ENCODE data around the gene CTNNAL1. TPM values are rescaled to one million over a fixed set of nuclear protein-coding genes. Genes with fewer than 3 reads are reported as not detected.

CTNNAL1 gene
- total RNA-seq, 1 experiment from 2014 or later: 31.4 TPM

DNA sequence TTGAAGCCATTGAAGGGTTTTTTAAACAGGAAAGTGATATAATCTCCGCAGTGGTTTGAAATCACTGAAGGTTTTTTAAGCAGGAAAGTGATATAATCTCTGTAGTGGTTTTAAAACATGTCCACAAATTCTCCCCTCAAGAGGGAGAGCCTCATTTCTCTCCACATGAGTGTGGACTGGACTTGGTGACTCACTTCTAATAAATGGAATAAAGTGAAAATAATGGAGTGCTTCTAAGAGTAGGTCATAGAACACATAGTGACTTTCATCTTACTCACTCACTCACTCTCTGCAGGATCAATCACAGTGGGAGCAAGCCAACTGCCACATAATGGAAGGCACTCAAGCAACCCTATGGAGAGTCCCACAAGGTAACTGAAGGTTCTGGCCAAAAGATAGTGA is 12.0 kb downstream of the CTNNAL1 start:
- Histone ChIP-seq H3K79me2 (ENCODE audit: low read length) (peaks cover 94% of the 10 kb centered on the region), H3K9me2 (replicated peaks; ENCODE audit: insufficient read depth, low read length) (no peaks in the 10 kb centered on the region), H3K9ac (ENCODE audit: low read length) (no peak overlapping the region)

DNA sequence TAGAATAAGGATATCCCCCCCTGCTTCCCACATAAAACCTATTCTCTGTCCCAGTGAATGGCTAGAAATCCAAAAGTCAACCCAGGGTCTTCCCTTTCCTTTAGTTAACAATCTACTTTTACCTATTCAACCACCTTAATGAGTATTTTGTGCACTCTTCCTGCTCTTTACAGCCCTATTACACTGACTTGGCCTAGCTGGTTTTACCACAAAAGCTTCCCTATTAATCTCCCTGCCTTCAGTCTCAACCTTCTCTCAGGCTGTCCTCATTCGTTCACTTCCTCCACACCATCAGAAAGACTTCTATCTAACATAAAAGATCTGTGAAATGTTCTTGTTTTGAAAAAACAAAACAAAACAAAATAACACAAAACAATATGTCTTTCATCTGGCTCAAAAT is 16.2 kb downstream of the CTNNAL1 start:
- Histone ChIP-seq H3K36me3 (ENCODE audit: insufficient read depth, low read length) (peaks cover 6% of the 10 kb centered on the region; the same call in 1 of the 2 replicates), H3K9ac (ENCODE audit: low read length) (no peak overlapping the region), H3K27me3 (ENCODE audit: low read length) (no peaks in the 10 kb centered on the region), H3K4me3 (ENCODE audit: low read length) (no peak overlapping the region), H3K9me2 (replicated peaks; ENCODE audit: insufficient read depth, low read length) (no peaks in the 10 kb centered on the region), H3K4me1 (ENCODE audit: low read length) (peaks cover 5% of the 10 kb centered on the region), H3K79me2 (ENCODE audit: low read length) (peaks cover 95% of the 10 kb centered on the region), H3K4me2 (ENCODE audit: low read depth, low read length, poor library complexity, severe bottlenecking) (no peak overlapping the region), H2AFZ (ENCODE audit: low read length) (no peak overlapping the region), H3K9me3 (ENCODE audit: low read length) (no peaks in the 10 kb centered on the region), H4K20me1 (ENCODE audit: insufficient read depth, low read depth, low read length) (no peaks in the 10 kb centered on the region), H3K27ac (ENCODE audit: low read length) (no peak overlapping the region)
- no peak for DNase-seq

More for the DNA sequence above, 12.0 kb downstream of the CTNNAL1 start:
- H3K27ac ChIP-seq (ENCODE audit: low read length): no peak overlapping the region
- no peaks in the 10 kb centered on the region for H4K20me1 ChIP-seq (ENCODE audit: insufficient read depth, low read depth, low read length)
- no peak overlapping the region for H2AFZ ChIP-seq (ENCODE audit: low read length)
- H3K4me2 ChIP-seq (ENCODE audit: low read depth, low read length, poor library complexity, severe bottlenecking): no peak overlapping the region
- DNase-seq: no peak
- no peaks in the 10 kb centered on the region for H3K27me3 ChIP-seq (ENCODE audit: low read length)
- no peak overlapping the region for H3K4me3 ChIP-seq (ENCODE audit: low read length)
- no peaks in the 10 kb centered on the region for H3K9me3 ChIP-seq (ENCODE audit: low read length)
- peaks cover 6% of the 10 kb centered on the region; the same call in 1 of the 2 replicates for H3K36me3 ChIP-seq (ENCODE audit: insufficient read depth, low read length)
- H3K4me1 ChIP-seq (ENCODE audit: low read length): no peaks in the 10 kb centered on the region

DNA sequence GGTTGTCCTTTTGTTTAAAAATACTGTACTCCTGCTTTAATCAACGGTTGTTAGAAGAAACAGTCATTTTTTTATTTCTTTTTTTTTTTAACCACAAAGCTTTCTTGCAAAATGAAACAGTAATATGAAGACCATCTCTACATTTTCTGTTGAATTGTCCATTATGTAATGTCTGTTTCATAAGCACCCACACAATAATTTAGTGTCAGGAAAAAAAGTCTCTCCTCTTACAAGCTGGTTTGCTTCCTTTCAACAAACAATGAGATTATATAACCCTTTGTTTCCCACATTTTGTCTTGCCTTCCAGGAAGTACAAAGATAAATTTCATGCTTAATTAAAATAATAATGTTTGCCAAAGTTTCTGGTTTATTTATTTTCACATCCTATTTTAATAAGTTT is 16.7 kb downstream of the CTNNAL1 start:
- no peaks in the 10 kb centered on the region for H3K27me3 ChIP-seq (ENCODE audit: low read length)
- H3K27ac ChIP-seq (ENCODE audit: low read length): no peak overlapping the region
- peaks cover 6% of the 10 kb centered on the region; the same call in 1 of the 2 replicates for H3K36me3 ChIP-seq (ENCODE audit: insufficient read depth, low read length)
- H3K4me2 ChIP-seq (ENCODE audit: low read depth, low read length, poor library complexity, severe bottlenecking): no peak overlapping the region
- no peaks in the 10 kb centered on the region for H4K20me1 ChIP-seq (ENCODE audit: insufficient read depth, low read depth, low read length)
- H3K4me3 ChIP-seq (ENCODE audit: low read length): no peak overlapping the region
- H3K79me2 ChIP-seq (ENCODE audit: low read length): peaks cover 93% of the 10 kb centered on the region
- H3K9me2 ChIP-seq (replicated peaks; ENCODE audit: insufficient read depth, low read length): no peaks in the 10 kb centered on the region
- H3K9ac ChIP-seq (ENCODE audit: low read length): no peak overlapping the region
- H3K9me3 ChIP-seq (ENCODE audit: low read length): no peaks in the 10 kb centered on the region
- peaks cover 5% of the 10 kb centered on the region for H3K4me1 ChIP-seq (ENCODE audit: low read length)
- no peak for DNase-seq
- H2AFZ ChIP-seq (ENCODE audit: low read length): no peak overlapping the region

DNA sequence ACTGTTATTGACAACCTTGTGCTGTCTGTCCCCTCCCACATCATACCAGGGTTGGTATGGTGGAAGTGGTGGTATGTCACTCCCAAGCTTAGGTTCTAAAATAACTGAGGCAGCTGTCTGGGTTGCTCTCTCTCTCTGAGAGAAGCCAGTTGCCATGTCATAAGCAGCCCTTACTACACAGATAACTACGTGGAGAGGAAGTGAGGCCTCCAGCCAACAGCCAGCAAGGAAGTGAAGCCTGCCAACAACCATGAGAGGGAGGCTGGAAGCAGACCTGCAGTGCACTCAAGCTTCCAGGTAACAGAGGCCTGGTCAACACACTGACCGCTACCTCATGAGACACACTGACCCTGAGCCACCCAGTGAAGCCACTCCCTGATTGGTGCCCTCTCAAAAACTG is 18.6 kb downstream of the CTNNAL1 start:
- peaks cover 5% of the 10 kb centered on the region for H3K4me1 ChIP-seq (ENCODE audit: low read length)
- no peaks in the 10 kb centered on the region for H3K27me3 ChIP-seq (ENCODE audit: low read length)
- no peak overlapping the region for H3K27ac ChIP-seq (ENCODE audit: low read length)
- peaks cover 82% of the 10 kb centered on the region for H3K79me2 ChIP-seq (ENCODE audit: low read length)
- H3K36me3 ChIP-seq (ENCODE audit: insufficient read depth, low read length): peaks cover 19% of the 10 kb centered on the region; the same call in 1 of the 2 replicates
- no peak overlapping the region for H3K9ac ChIP-seq (ENCODE audit: low read length)
- no peak for DNase-seq
- no peak overlapping the region for H3K4me3 ChIP-seq (ENCODE audit: low read length)
- no peaks in the 10 kb centered on the region for H4K20me1 ChIP-seq (ENCODE audit: insufficient read depth, low read depth, low read length)
- no peak overlapping the region for H3K4me2 ChIP-seq (ENCODE audit: low read depth, low read length, poor library complexity, severe bottlenecking)
- H3K9me3 ChIP-seq (ENCODE audit: low read length): no peaks in the 10 kb centered on the region
- H2AFZ ChIP-seq (ENCODE audit: low read length): no peak overlapping the region
- no peaks in the 10 kb centered on the region for H3K9me2 ChIP-seq (replicated peaks; ENCODE audit: insufficient read depth, low read length)

DNA sequence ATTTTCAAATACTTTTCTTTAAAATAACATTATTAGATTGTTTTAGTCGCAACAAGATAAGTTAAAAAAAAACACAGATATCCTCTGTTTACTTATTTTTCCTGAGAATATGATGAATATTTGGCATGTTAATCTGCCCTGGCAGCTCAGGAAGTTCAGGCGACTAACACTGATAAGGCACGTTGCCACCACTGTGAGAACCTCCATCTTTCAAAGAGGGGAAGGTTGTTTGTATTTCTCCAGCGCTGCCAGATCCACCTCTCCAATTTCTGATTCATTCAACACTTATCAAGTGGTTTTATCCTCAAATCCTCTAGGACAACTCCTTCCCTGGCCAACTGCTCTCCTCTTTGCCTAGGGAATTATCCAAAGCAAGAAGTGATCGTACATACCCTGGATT is 21.8 kb downstream of the CTNNAL1 start:
- Histone ChIP-seq H4K20me1 (ENCODE audit: insufficient read depth, low read depth, low read length) (no peaks in the 10 kb centered on the region), H3K4me1 (ENCODE audit: low read length) (peaks cover 5% of the 10 kb centered on the region), H3K79me2 (ENCODE audit: low read length) (peaks cover 50% of the 10 kb centered on the region), H3K27ac (ENCODE audit: low read length) (no peak overlapping the region), H3K9me2 (replicated peaks; ENCODE audit: insufficient read depth, low read length) (no peaks in the 10 kb centered on the region), H2AFZ (ENCODE audit: low read length) (no peak overlapping the region), H3K27me3 (ENCODE audit: low read length) (no peaks in the 10 kb centered on the region), H3K4me3 (ENCODE audit: low read length) (no peak overlapping the region), H3K9me3 (ENCODE audit: low read length) (no peaks in the 10 kb centered on the region), H3K4me2 (ENCODE audit: low read depth, low read length, poor library complexity, severe bottlenecking) (no peak overlapping the region), H3K9ac (ENCODE audit: low read length) (no peak overlapping the region), H3K36me3 (ENCODE audit: insufficient read depth, low read length) (peaks cover 24% of the 10 kb centered on the region; the same call in 1 of the 2 replicates)
- DNase-seq: no peak

DNA sequence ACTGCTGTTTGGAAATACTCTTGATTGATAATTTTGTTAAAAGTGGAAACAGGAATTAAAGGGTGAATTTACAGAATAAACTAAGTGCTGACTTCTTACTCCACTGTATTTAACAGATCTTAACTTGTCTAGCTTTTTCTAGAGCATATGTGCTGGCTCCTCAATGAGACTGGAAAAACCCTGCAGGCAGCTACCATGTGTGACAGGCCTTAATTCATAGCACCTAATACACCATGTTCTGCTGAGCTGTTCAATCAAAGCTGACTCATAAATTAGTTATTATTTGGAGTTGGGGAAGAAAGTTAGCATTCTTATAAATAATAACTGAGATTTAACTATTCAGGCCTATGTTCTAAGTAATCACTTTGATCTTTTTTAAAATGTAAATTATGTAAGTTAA is 29.4 kb downstream of the CTNNAL1 start:
- DNase-seq: no peak
- Histone ChIP-seq H3K79me2 (ENCODE audit: low read length) (0 out of 2 replicates have a peak, but pooled peaks cover 3% of the 10 kb centered on the region), H4K20me1 (ENCODE audit: insufficient read depth, low read depth, low read length) (no peaks in the 10 kb centered on the region), H3K4me2 (ENCODE audit: low read depth, low read length, poor library complexity, severe bottlenecking) (no peak overlapping the region), H3K4me3 (ENCODE audit: low read length) (no peak overlapping the region), H3K9ac (ENCODE audit: low read length) (no peak overlapping the region), H2AFZ (ENCODE audit: low read length) (no peak overlapping the region), H3K36me3 (ENCODE audit: insufficient read depth, low read length) (peaks cover 29% of the 10 kb centered on the region; the same call in 1 of the 2 replicates), H3K4me1 (ENCODE audit: low read length) (no peaks in the 10 kb centered on the region), H3K9me2 (replicated peaks; ENCODE audit: insufficient read depth, low read length) (no peaks in the 10 kb centered on the region), H3K27ac (ENCODE audit: low read length) (no peak overlapping the region), H3K27me3 (ENCODE audit: low read length) (no peaks in the 10 kb centered on the region), H3K9me3 (ENCODE audit: low read length) (no peaks in the 10 kb centered on the region)

DNA sequence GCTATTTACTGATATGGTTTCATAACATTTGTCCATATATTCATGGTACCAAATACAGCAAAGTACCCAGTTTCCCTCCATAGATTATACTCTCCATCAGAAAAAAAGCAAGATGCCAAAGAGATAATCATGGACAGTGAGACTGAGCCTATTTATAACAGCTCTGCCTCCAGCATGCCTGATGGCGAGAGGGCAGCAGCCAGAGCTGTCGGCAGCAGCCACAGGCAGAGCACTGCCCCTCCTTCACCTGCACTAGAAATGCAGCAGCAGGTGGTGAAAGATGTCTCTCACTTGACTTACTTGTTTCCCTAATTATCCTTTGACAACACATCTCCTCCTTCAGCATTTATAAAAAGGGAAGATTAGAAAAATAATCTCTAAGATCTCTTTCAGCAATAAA is 32.4 kb downstream of the CTNNAL1 start:
- no peak overlapping the region for H3K27ac ChIP-seq (ENCODE audit: low read length)
- peaks cover 7% of the 10 kb centered on the region; the same call in 1 of the 2 replicates for H3K79me2 ChIP-seq (ENCODE audit: low read length)
- no peaks in the 10 kb centered on the region for H3K9me3 ChIP-seq (ENCODE audit: low read length)
- H3K4me3 ChIP-seq (ENCODE audit: low read length): no peak overlapping the region
- no peak overlapping the region for H3K9ac ChIP-seq (ENCODE audit: low read length)
- H4K20me1 ChIP-seq (ENCODE audit: insufficient read depth, low read depth, low read length): no peaks in the 10 kb centered on the region
- peaks cover 42% of the 10 kb centered on the region; the same call in 1 of the 2 replicates for H3K36me3 ChIP-seq (ENCODE audit: insufficient read depth, low read length)
- no peaks in the 10 kb centered on the region for H3K27me3 ChIP-seq (ENCODE audit: low read length)
- H3K4me1 ChIP-seq (ENCODE audit: low read length): no peaks in the 10 kb centered on the region
- H3K9me2 ChIP-seq (replicated peaks; ENCODE audit: insufficient read depth, low read length): no peaks in the 10 kb centered on the region
- H2AFZ ChIP-seq (ENCODE audit: low read length): no peak overlapping the region
- no peak overlapping the region for H3K4me2 ChIP-seq (ENCODE audit: low read depth, low read length, poor library complexity, severe bottlenecking)
- no peak for DNase-seq

DNA sequence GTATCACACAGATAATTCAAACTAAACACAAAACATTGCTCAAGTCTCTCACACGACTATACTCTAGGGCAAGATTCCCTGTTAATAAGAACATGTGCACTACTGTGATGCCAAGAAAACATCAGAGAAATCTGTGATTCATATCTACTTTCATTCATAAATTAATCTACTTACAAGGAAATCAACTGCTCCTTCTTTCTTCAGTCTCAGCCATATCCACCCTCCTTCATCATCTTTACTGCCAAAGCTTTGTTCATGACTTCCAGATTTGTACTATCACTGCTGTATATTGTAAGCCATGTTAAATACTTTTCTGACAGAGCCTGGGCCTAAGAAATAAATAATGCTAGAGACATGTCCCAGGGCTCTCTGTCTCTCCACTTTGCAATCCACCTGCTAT is 35.1 kb downstream of the CTNNAL1 start:
- no peak for DNase-seq
- peaks cover 48% of the 10 kb centered on the region for H3K36me3 ChIP-seq (ENCODE audit: insufficient read depth, low read length)
- no peak overlapping the region for H3K9ac ChIP-seq (ENCODE audit: low read length)
- no peaks in the 10 kb centered on the region for H3K9me3 ChIP-seq (ENCODE audit: low read length)
- H3K27ac ChIP-seq (ENCODE audit: low read length): no peak overlapping the region
- no peak overlapping the region for H3K4me2 ChIP-seq (ENCODE audit: low read depth, low read length, poor library complexity, severe bottlenecking)
- H3K27me3 ChIP-seq (ENCODE audit: low read length): no peaks in the 10 kb centered on the region
- H3K4me1 ChIP-seq (ENCODE audit: low read length): no peaks in the 10 kb centered on the region
- no peak overlapping the region for H3K4me3 ChIP-seq (ENCODE audit: low read length)
- H4K20me1 ChIP-seq (ENCODE audit: insufficient read depth, low read depth, low read length): no peaks in the 10 kb centered on the region
- no peak overlapping the region for H2AFZ ChIP-seq (ENCODE audit: low read length)
- no peaks in the 10 kb centered on the region for H3K9me2 ChIP-seq (replicated peaks; ENCODE audit: insufficient read depth, low read length)
- peaks cover 7% of the 10 kb centered on the region; the same call in 1 of the 2 replicates for H3K79me2 ChIP-seq (ENCODE audit: low read length)
